GM23338 (cell line): Measurements from ENCODE around the gene GLA.

ENCODE experiments used
- CTCF ChIP-seq, 2 experiments: fragments of 200-600 bp in 1 of 2; sonication (generic) in 1 of 2; conservative IDR thresholded peaks; 2 replicates each; pipeline versions ENCODE4 v1.5.1 to v1.6.1; 2016 to 2017; ENCODE audit warnings: antibody characterized with exemption in 2 of 2, low read depth in 2 of 2, mild to moderate bottlenecking in 2 of 2, moderate library complexity in 1 of 2
- EZH2 ChIP-seq: fragments of 200-600 bp; sonication (generic); IDR thresholded peaks from one replicate; pipeline ENCODE4 v1.8.0; 2017; ENCODE audit warnings: antibody characterized with exemption, mild to moderate bottlenecking, low read depth; ENCODE audit not compliant: unreplicated experiment
- POLR2AphosphoS5 ChIP-seq: IDR thresholded peaks from 2 replicates; pipeline ENCODE4 v1.6.1; 2016; ENCODE audit warnings: antibody characterized with exemption, low read depth

GRCh38 chrX:101452056-101452455 lies 44.3 kb upstream of the GLA start:
- TF ChIP-seq CTCF (conservative IDR thresholded peaks at IDR 0.05; ENCODE audit: low read depth in 2 of 2) = no peak
- TF ChIP-seq POLR2AphosphoS5 = no peak
- TF ChIP-seq EZH2 = no peak
